HepG2 (cell line): ENCODE data around the gene CEBPB. TPM values are rescaled to one million over a fixed set of nuclear protein-coding genes. Genes with fewer than 3 reads are reported as not detected.

Experiments used
- CEBPB ChIP-seq: IDR thresholded peaks from 2 replicates; pipeline ENCODE4 v1.6.1; 2011; ENCODE audit warnings: low read depth, low read length, improper control_type of control experiment, borderline replicate concordance
- FOSL2 ChIP-seq: sonication (generic); formaldehyde crosslinking; IDR thresholded peaks from 2 replicates; pipeline ENCODE4 v1.4.0; 2020; ENCODE audit warnings: missing genetic modification reagents
- KLF12 ChIP-seq: sonication (generic); formaldehyde crosslinking; IDR thresholded peaks from 2 replicates; pipeline ENCODE4 v1.4.0; 2020; ENCODE audit warnings: missing genetic modification reagents, borderline replicate concordance
- MIER3 ChIP-seq: IDR thresholded peaks from 2 replicates; pipeline ENCODE4 v1.6.1; 2016; ENCODE audit warnings: missing compliant biosample characterization, borderline replicate concordance
- NFATC3 ChIP-seq: sonication (generic); formaldehyde crosslinking; IDR thresholded peaks from 2 replicates; pipeline ENCODE4 v1.5.1; 2020; ENCODE audit warnings: mild to moderate bottlenecking, missing genetic modification reagents
- RBM22 ChIP-seq: fragments of 200-400 bp; formaldehyde crosslinking; optimal IDR thresholded peaks from 2 replicates; pipeline ENCODE3; 2017; ENCODE audit warnings: mild to moderate bottlenecking, low read length, moderate library complexity
- TEAD3 ChIP-seq: optimal IDR thresholded peaks from 2 replicates; pipeline ENCODE3; 2016; ENCODE audit warnings: borderline replicate concordance
- USF2 ChIP-seq, 2 experiments: sonication (generic) in 1 of 2; formaldehyde crosslinking in 1 of 2; IDR thresholded peaks; 2 replicates each; pipeline versions ENCODE4 v1.5.1 to v1.6.1; 2011 to 2020; ENCODE audit warnings: borderline replicate concordance in 1 of 2, low read depth in 1 of 2, low read length in 1 of 2, mild to moderate bottlenecking in 1 of 2, missing genetic modification reagents in 1 of 2, moderate library complexity in 1 of 2
- ZBTB33 ChIP-seq: sonication (generic); formaldehyde crosslinking; IDR thresholded peaks from 2 replicates; pipeline ENCODE4 v1.4.0; 2020; ENCODE audit warnings: missing genetic modification reagents
- ZBTB43 ChIP-seq: sonication (generic); formaldehyde crosslinking; conservative IDR thresholded peaks from 2 replicates; pipeline ENCODE4 v1.4.0; 2020; ENCODE audit warnings: missing genetic modification reagents
- ZNF292 ChIP-seq: sonication (generic); formaldehyde crosslinking; IDR thresholded peaks from 2 replicates; pipeline ENCODE4 v1.8.1; 2022; ENCODE audit warnings: mild to moderate bottlenecking, low read depth, missing genetic modification reagents, borderline replicate concordance
- ZNF557 ChIP-seq: sonication (generic); formaldehyde crosslinking; IDR thresholded peaks from 2 replicates; pipeline ENCODE4 v1.4.0; 2020; ENCODE audit warnings: missing genetic modification reagents
- polyA plus RNA-seq, 8 experiments: library from polyadenylated mRNA; depleted of rRNA in 3 of 8; stranded (reverse) in 7 of 8; unstranded in 1 of 8; fragments of >200 nt; fragmentation: Illumina TruSeq in 4 of 8; extraction: Trizol in 4 of 8; gene quantifications; 2 replicates each; pipeline versions ENCODE4 v1.2.1 to v1.2.3, GENCODE V29; 2011 to 2016; ENCODE audit warnings: low read depth in 4 of 8, missing spikeins in 1 of 8, mixed read lengths in 1 of 8; ENCODE audit not compliant: insufficient read depth in 1 of 8
- total RNA-seq, 5 experiments: library from RNA; depleted of rRNA; stranded (reverse); fragments of >200 nt; fragmentation: Illumina TruSeq; extraction: Trizol; gene quantifications; 2 replicates each; pipeline ENCODE4 v1.2.3, GENCODE V29; 2016; ENCODE audit warnings: low read depth in 1 of 5

Gene CEBPB
- total and polyA plus RNA-seq, 2 of the 13 experiments (the other 11 are each of a cell fraction or from before 2014, with no cell fraction given): 18.5 to 28.2 TPM

GRCh38 chr20:50144362-50144761, 46.3 kb upstream of the CEBPB start (continued):
- TF ChIP-seq ZBTB33 (CRISPR knock-in tag) (peak; percentile 19; the same call in 1 of the 2 replicates), FOSL2 (CRISPR knock-in tag) (peak; percentile 75), CEBPB (peak; percentile 98), NFATC3 (CRISPR knock-in tag) (0 out of 2 replicates have a peak, but pooled peaks have one; percentile 33), USF2 (IDR thresholded peaks at IDR 0.05; ENCODE audit: low read depth, low read length) (0 out of 2 replicates have a peak, but pooled peaks have one; percentile 7), USF2 (CRISPR knock-in tag; IDR thresholded peaks at IDR 0.05; ENCODE audit: borderline replicate concordance) (no peak), KLF12 (CRISPR knock-in tag) (no peak), MIER3 (CRISPR knock-in tag) (no peak), ZNF292 (CRISPR knock-in tag) (0 out of 2 replicates have a peak, but pooled peaks have one; percentile 37), RBM22 (peak; percentile 28), ZBTB43 (CRISPR knock-in tag) (0 out of 2 replicates have a peak, but pooled peaks have one; percentile 52), TEAD3 (peak; percentile 40), ZNF557 (CRISPR knock-in tag) (0 out of 2 replicates have a peak, but pooled peaks have one; percentile 30)
